Peyer's patch (tissue), 4 donors: Measurements from ENCODE around the gene IPO11.

Experiments
- POLR2A ChIP-seq, 2 donors: fragments of 450-650 bp; IDR thresholded peaks; one replicate each; pipeline ENCODE4 v1.5.1; 2017; ENCODE audit warnings: antibody characterized with exemption in 2 of 2, mild to moderate bottlenecking in 2 of 2, moderate library complexity in 2 of 2
- TF ChIP-seq, protein P1 (sequence below), 6 experiments: fragments of 450-650 bp in 4 of 6; fragments of 200-600 bp in 2 of 6; sonication (generic) in 1 of 6; IDR thresholded peaks; one replicate each; pipeline ENCODE4 v1.5.1; 2017 to 2019; ENCODE audit warnings: antibody characterized with exemption in 6 of 6, mild to moderate bottlenecking in 3 of 6, moderate library complexity in 1 of 6

DNA sequence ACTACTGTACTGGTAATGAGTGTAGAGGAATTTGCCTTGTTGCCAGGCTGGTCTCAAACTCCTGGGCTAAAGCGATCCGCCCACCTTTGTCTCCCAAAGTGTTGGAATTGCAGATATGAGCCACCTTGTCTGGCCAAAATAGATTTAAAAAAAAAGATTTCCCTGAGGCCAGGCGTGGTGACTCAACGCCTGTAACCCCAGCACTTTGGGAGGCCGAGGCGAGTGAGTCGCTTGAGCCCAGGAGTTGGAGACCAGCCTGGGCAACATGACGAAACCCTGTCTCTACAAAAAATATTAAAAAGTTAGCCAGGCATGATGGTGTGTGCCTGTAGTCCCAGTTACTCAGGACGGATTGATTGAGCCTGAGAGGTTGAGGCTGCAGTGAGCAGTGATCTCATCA, 62.5 kb downstream of the IPO11 start:
- TF ChIP-seq, protein P1, sequence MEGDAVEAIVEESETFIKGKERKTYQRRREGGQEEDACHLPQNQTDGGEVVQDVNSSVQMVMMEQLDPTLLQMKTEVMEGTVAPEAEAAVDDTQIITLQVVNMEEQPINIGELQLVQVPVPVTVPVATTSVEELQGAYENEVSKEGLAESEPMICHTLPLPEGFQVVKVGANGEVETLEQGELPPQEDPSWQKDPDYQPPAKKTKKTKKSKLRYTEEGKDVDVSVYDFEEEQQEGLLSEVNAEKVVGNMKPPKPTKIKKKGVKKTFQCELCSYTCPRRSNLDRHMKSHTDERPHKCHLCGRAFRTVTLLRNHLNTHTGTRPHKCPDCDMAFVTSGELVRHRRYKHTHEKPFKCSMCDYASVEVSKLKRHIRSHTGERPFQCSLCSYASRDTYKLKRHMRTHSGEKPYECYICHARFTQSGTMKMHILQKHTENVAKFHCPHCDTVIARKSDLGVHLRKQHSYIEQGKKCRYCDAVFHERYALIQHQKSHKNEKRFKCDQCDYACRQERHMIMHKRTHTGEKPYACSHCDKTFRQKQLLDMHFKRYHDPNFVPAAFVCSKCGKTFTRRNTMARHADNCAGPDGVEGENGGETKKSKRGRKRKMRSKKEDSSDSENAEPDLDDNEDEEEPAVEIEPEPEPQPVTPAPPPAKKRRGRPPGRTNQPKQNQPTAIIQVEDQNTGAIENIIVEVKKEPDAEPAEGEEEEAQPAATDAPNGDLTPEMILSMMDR (IDR thresholded peaks at IDR 0.05) = no peak
- TF ChIP-seq POLR2A (IDR thresholded peaks at IDR 0.05) = no peak
